A549 (cell line): Measurements from ENCODE around the gene SOS1.

Experiments used
- BHLHE40 ChIP-seq: IDR thresholded peaks from 2 replicates; pipeline ENCODE4 v1.6.1; 2012; ENCODE audit warnings: low read depth, low read length, inconsistent platforms
- HDAC2 ChIP-seq: fragments of 200-600 bp; sonication (generic); IDR thresholded peaks from 2 replicates; pipeline ENCODE4 v1.6.1; 2016
- JUN ChIP-seq, 2 experiments: fragments of >200 bp; sonication (Bioruptor Twin); formaldehyde crosslinking; IDR thresholded peaks; 2 replicates in 1 of 2; 3 replicates in 1 of 2; pipeline ENCODE4 v1.6.1; 2016 to 2017
- MAZ ChIP-seq: fragments of 150-350 bp; IDR thresholded peaks from 2 replicates; pipeline ENCODE4 v1.6.1; 2014; ENCODE audit warnings: antibody characterized with exemption, low read depth, low read length, borderline replicate concordance
- MYC ChIP-seq: IDR thresholded peaks from 2 replicates; pipeline ENCODE4 v1.6.1; 2012; ENCODE audit warnings: mild to moderate bottlenecking, inconsistent platforms, low read length, improper control_type of control experiment, borderline replicate concordance
- POLR2A ChIP-seq: IDR thresholded peaks from 2 replicates; pipeline ENCODE4 v1.6.1; 2012; ENCODE audit warnings: mild to moderate bottlenecking, low read length
- POLR2AphosphoS2 ChIP-seq: conservative IDR thresholded peaks from 2 replicates; pipeline ENCODE4 v1.6.1; 2012; ENCODE audit warnings: low read length, improper control_type of control experiment, inconsistent platforms
- RFX5 ChIP-seq: fragments of 450-650 bp; IDR thresholded peaks from 2 replicates; pipeline ENCODE4 v1.7.1; 2014; ENCODE audit warnings: antibody characterized with exemption, mild to moderate bottlenecking, moderate library complexity
- RNF2 ChIP-seq: fragments of 200-600 bp; sonication (generic); IDR thresholded peaks from 2 replicates; pipeline ENCODE4 v1.6.1; 2016; ENCODE audit warnings: low read depth, mild to moderate bottlenecking, antibody characterized with exemption, moderate library complexity, borderline replicate concordance
- TF ChIP-seq, protein P1 (sequence below): fragments of >200 bp; sonication (Bioruptor Twin); formaldehyde crosslinking; IDR thresholded peaks from 3 replicates; pipeline ENCODE4 v1.5.1; 2016
- TF ChIP-seq, protein P2 (sequence below): fragments of 250-450 bp; sonication (Bioruptor Pico); IDR thresholded peaks from 2 replicates; pipeline ENCODE4 v1.5.0; 2021; ENCODE audit warnings: mild to moderate bottlenecking, moderate library complexity, borderline replicate concordance
- TF ChIP-seq, protein P3 (sequence below): fragments of 150-350 bp; IDR thresholded peaks from 2 replicates; pipeline ENCODE4 v1.6.1; 2014; ENCODE audit warnings: low read depth, mild to moderate bottlenecking, low read length
- TF ChIP-seq, protein P4 (sequence below): fragments of 200-600 bp; sonication (generic); IDR thresholded peaks from 2 replicates; pipeline ENCODE4 v1.6.1; 2016; ENCODE audit warnings: antibody characterized with exemption, mild to moderate bottlenecking, moderate library complexity

DNA sequence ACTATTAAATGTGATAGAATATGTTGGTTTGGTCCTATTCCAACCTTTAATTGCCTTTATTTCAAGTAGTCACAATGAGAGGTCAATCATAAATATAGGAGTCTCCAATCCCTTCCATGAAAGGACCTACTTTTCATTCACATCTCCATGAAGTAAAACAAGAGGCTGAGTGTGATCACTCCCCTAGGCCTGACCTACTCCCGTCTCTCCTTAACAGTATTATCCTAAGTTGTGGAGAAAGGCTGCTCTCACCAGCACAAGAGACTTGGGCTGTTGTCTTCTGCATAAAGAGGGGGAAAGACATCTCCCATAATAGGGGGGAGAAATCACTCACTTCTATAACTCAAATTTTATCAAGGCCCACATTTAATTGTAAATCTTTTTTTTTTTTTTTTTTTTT lies 105.4 kb downstream of the SOS1 start:
- no peak for TF ChIP-seq HDAC2
- no peak for TF ChIP-seq RFX5
- TF ChIP-seq, protein P1, sequence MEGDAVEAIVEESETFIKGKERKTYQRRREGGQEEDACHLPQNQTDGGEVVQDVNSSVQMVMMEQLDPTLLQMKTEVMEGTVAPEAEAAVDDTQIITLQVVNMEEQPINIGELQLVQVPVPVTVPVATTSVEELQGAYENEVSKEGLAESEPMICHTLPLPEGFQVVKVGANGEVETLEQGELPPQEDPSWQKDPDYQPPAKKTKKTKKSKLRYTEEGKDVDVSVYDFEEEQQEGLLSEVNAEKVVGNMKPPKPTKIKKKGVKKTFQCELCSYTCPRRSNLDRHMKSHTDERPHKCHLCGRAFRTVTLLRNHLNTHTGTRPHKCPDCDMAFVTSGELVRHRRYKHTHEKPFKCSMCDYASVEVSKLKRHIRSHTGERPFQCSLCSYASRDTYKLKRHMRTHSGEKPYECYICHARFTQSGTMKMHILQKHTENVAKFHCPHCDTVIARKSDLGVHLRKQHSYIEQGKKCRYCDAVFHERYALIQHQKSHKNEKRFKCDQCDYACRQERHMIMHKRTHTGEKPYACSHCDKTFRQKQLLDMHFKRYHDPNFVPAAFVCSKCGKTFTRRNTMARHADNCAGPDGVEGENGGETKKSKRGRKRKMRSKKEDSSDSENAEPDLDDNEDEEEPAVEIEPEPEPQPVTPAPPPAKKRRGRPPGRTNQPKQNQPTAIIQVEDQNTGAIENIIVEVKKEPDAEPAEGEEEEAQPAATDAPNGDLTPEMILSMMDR = no peak
- no peak for TF ChIP-seq POLR2A
- TF ChIP-seq RNF2 = no peak
- no peak for TF ChIP-seq BHLHE40
- TF ChIP-seq, protein P2, sequence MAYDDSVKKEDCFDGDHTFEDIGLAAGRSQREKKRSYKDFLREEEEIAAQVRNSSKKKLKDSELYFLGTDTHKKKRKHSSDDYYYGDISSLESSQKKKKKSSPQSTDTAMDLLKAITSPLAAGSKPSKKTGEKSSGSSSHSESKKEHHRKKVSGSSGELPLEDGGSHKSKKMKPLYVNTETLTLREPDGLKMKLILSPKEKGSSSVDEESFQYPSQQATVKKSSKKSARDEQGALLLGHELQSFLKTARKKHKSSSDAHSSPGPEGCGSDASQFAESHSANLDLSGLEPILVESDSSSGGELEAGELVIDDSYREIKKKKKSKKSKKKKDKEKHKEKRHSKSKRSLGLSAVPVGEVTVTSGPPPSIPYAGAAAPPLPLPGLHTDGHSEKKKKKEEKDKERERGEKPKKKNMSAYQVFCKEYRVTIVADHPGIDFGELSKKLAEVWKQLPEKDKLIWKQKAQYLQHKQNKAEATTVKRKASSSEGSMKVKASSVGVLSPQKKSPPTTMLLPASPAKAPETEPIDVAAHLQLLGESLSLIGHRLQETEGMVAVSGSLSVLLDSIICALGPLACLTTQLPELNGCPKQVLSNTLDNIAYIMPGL (CRISPR knock-in tag) = no peak
- TF ChIP-seq POLR2AphosphoS2 = no peak
- TF ChIP-seq, protein P3, sequence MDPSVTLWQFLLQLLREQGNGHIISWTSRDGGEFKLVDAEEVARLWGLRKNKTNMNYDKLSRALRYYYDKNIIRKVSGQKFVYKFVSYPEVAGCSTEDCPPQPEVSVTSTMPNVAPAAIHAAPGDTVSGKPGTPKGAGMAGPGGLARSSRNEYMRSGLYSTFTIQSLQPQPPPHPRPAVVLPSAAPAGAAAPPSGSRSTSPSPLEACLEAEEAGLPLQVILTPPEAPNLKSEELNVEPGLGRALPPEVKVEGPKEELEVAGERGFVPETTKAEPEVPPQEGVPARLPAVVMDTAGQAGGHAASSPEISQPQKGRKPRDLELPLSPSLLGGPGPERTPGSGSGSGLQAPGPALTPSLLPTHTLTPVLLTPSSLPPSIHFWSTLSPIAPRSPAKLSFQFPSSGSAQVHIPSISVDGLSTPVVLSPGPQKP = no peak
- TF ChIP-seq, protein P4, sequence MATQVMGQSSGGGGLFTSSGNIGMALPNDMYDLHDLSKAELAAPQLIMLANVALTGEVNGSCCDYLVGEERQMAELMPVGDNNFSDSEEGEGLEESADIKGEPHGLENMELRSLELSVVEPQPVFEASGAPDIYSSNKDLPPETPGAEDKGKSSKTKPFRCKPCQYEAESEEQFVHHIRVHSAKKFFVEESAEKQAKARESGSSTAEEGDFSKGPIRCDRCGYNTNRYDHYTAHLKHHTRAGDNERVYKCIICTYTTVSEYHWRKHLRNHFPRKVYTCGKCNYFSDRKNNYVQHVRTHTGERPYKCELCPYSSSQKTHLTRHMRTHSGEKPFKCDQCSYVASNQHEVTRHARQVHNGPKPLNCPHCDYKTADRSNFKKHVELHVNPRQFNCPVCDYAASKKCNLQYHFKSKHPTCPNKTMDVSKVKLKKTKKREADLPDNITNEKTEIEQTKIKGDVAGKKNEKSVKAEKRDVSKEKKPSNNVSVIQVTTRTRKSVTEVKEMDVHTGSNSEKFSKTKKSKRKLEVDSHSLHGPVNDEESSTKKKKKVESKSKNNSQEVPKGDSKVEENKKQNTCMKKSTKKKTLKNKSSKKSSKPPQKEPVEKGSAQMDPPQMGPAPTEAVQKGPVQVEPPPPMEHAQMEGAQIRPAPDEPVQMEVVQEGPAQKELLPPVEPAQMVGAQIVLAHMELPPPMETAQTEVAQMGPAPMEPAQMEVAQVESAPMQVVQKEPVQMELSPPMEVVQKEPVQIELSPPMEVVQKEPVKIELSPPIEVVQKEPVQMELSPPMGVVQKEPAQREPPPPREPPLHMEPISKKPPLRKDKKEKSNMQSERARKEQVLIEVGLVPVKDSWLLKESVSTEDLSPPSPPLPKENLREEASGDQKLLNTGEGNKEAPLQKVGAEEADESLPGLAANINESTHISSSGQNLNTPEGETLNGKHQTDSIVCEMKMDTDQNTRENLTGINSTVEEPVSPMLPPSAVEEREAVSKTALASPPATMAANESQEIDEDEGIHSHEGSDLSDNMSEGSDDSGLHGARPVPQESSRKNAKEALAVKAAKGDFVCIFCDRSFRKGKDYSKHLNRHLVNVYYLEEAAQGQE = no peak
- no peak for TF ChIP-seq MYC
- no peak for TF ChIP-seq JUN (IDR thresholded peaks at IDR 0.05)
- TF ChIP-seq MAZ = no peak
